Activated CD4-positive, alpha-beta T cell treated with anti-CD3 and anti-CD28 coated beads, Interleukin-10, Interleukin-2, amounts not matched to agents 100 ng/mL and 50 ng/mL, durations not matched to agents 16 hours and 8 hours (primary cell): ENCODE data around the gene L3HYPDH.
A peak's percentile ranks its signal among the peaks of the same experiment; 100 is the strongest.
"Not testable (repeated sequence)": the region's sequence is repeated elsewhere in the genome, so short reads cannot be mapped to it uniquely, and the experiment has no call there.

Experiments used
- DNase-seq: peaks from one replicate; pipeline ENCODE4 v3.0.0-alpha.2; 2020

The L3HYPDH gene

DNA sequence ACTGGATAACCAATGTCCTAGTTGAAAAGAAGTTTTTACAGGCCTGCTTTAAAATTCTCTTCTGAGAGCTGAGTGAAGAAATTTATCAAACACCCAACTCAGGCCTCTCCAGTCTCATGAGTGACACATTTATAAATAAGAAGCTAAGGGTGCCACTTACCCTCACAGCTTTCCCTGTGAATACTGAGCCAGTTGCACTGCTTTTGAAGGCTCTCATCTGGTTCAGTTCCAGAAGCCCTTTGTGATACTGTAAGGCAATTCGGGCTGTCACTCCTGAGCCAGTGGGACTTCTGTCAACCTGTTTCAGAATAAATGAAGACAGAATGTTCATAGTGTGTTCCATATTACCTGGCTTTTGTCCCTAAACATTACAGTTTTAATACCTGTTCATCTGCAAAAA lies 8.5 kb downstream of the L3HYPDH start:
- no peak for DNase-seq

GRCh38 chr14:59474172-59474571 lies 10.0 kb downstream of the L3HYPDH start:
- DNase-seq, result no peak

DNA sequence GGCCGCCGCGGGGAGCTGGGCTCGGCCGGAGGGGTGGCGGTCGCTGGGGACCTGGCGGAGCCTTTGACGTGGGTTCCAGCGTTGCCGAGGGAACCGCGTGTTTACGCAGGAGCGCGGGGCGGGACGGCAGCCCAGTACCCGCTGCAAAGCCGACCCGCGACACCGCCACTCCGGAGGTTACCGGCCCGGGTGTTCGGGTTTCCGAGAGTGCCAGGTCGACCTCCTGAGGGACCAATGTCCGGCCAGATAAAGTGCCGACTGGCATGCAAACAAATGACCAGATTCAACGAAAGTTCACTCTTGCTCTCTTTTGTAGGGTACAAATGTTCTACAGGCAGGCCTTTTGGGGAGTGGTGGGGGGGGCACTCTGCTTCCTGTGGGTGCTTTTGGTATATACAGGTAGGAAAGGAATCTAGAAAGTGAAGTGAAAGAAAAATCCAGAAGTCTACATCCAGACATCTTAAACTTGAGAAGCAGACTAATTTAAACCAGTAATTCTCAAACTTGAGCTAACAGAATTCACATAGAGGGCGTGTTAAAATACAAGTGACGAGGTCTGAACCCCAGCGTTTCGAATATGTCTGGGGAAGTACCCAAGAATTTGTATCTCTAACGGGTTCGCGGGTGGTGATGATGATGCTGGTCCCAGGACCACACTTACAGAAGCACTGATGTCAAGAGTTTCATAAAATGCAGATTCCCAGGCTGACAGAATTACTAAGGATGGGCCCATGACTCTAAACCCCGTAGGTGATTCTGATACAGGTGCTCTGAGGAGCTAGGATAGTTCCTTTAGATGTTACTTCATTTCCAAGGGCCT lies 18.7 kb downstream of the L3HYPDH start, which contains the start of gene GPR135:
TSS of gene GPR135 (minus strand) at position 65 of the 820 bp plus-strand sequence. CDS start 154 bp downstream, outside the sequence.
- peak; percentile 44 for DNase-seq

DNA sequence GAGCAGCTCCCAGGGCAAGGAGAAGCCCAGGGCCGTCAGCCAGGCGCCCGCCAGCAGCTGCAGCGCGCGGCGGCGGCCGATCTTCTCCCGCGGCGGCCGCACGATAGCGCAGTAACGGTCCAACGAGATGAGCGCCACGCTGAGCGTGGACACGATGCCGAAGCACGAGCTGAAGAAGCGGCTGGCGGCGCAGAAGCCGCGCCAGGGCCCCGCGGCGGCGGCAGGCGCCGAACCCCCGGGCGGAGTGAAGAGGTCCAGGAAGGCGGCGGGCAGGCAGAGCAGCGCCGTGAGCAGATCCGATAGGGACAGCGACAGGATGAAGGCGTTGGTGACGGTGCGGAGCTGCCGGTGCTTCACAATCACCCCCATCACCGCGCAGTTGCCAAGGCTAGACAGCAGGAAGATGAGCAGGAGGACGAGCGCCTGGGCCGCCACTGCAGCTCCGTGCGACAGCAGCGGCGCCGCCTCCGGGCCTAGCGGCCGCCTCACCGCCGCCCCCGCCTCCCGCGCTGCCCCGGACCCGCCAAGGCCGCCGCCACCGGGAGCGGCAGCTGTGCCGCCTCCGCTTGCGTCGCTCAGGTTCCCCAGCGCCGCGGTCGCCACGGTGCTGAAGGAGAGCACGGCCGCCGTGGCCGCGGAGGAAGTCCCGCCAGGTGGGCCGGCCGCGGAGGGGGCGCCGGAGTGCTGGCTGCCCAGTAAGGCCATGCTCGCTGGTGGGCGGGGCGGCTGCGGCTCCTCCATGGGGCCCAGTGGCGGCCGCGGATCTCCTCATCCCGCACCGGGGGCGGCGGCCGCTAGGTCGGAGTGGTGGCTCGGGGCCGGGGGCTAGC lies 19.5 kb downstream of the L3HYPDH start:
- DNase-seq, result peak; percentile 52

DNA sequence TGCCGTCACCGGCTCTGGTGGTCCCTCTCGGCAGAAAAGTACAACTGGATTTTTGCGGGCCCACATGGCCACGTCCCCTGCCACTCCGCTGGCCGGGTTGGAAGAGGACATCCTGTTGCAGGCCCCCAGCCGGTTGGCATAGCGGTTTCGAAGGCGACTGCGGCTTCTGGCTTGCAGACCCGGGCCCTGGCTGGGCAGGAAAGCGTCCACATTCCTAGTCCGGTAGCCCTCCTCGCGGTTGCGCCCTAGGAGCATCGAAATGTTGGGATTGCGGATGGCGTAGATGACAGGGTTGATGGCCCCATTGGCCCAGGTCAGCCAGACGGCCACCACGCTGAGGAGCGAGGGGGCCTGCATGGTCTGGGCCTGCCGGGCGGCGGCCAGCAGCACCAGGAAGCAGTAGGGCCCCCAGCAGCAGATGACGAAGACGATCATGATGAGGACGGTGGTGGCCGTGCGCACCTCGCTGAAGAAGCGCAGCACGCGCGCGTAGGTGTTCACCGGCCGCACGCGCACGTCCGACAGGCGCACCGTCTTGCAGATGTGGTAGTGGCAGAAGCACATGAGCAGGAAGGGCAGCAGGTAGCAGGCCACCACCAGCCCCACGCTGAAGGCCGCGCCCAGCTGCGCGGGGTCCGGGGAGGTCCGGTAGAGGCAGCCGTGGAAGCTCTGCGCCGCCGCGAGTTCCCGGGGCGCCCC lies 20.3 kb downstream of the L3HYPDH start:
- DNase-seq, result peak; percentile 48

GRCh38 chr14:59461891-59462290 lies 22.3 kb downstream of the L3HYPDH start:
- DNase-seq, result no peak

GRCh38 chr14:59460378-59460777 lies 23.8 kb downstream of the L3HYPDH start:
- no peak for DNase-seq

GRCh38 chr14:59458486-59458885 lies 25.7 kb downstream of the L3HYPDH start:
- no peak for DNase-seq

DNA sequence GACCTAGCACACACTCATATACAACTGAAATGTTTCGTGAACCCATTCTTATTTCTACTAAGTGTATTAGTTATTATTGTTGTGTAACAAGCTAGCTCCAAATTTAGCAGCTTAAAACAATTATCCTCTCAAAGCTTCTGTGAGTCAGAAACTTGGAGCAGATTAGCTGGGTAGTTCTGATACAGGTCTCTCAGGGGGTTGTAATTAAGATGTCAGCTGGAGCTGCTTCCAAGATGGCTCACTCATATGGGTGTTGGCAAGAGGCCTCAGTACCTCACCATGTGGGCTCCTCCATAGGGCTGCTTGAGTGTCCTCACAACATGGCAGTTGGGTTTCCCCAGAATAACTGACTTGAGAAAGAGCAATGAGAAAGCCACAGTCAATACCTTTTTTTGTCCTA lies 28.8 kb downstream of the L3HYPDH start:
- no peak for DNase-seq

GRCh38 chr14:59454139-59454538 lies 30.1 kb downstream of the L3HYPDH start:
- no peak for DNase-seq

GRCh38 chr14:59451849-59452248 lies 32.4 kb downstream of the L3HYPDH start:
- DNase-seq, result no peak

GRCh38 chr14:59450716-59451115 lies 33.5 kb downstream of the L3HYPDH start:
- DNase-seq, result no peak

DNA sequence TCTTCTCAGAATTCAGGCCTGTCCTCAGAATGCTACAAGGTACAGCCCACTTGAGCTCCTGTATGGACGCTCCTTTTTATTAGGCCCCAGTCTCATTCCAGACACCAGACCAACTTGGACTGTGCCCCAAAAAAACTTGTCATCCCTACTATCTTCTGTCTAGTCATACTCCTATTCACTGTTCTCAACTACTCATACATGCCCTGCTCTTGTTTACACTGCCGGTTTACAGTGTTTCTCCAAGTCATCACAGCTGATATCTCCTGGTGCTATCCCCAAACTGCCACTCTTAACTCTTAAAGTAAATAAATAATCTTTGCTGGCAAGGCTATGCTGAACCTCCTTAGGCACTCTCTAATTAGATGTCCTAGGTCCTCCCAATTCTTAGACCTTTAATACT lies 35.5 kb downstream of the L3HYPDH start:
- DNase-seq, result not testable (repeated sequence)

- DNase-seq, result no peak
Measured at GRCh38 chr14:59439256-59439965, 44.8 kb downstream of the L3HYPDH start.

GRCh38 chr14:59438195-59438647 lies 46.0 kb downstream of the L3HYPDH start:
- no peak for DNase-seq

DNA sequence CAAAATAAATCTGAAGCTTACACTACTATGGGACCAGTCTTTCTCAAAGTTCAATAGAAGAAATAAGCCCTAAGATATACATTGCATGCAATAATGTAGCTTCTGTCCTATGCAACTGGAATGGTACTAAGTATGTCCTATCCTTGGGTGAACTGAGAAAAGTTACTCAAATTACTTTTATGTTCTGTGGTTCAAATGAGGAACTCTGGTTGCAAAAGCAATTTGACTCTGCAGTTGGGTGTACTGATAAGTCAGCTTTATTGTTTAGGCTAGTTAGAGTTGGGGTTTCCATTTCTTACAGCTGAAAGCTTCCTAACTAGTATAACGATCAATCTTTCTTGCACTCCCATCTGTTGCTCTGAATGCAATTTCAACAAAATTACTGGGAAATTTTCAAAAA lies 48.2 kb downstream of the L3HYPDH start:
- no peak for DNase-seq

GRCh38 chr14:59435101-59435500 lies 49.1 kb downstream of the L3HYPDH start:
- no peak for DNase-seq

DNA sequence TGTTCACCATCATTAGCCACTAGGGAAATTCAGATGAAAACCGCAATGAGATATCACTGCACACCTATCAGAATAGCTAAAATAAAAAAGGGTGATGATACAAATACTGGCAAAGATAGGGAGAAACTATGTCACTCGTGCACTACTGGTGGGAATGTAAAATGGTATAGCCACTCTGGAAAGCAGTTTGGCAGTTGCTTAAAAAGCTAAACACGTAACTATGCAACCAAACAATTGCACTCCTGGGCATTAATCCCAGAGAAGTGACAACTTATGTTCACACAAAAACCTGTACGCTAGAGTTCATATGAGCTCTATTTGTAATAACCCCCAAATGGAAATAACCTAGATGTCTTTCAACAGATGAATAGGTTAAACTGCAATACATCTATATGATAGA lies 54.4 kb downstream of the L3HYPDH start:
- no peak for DNase-seq

GRCh38 chr14:59428581-59429012 lies 55.6 kb downstream of the L3HYPDH start:
- no peak for DNase-seq

DNA sequence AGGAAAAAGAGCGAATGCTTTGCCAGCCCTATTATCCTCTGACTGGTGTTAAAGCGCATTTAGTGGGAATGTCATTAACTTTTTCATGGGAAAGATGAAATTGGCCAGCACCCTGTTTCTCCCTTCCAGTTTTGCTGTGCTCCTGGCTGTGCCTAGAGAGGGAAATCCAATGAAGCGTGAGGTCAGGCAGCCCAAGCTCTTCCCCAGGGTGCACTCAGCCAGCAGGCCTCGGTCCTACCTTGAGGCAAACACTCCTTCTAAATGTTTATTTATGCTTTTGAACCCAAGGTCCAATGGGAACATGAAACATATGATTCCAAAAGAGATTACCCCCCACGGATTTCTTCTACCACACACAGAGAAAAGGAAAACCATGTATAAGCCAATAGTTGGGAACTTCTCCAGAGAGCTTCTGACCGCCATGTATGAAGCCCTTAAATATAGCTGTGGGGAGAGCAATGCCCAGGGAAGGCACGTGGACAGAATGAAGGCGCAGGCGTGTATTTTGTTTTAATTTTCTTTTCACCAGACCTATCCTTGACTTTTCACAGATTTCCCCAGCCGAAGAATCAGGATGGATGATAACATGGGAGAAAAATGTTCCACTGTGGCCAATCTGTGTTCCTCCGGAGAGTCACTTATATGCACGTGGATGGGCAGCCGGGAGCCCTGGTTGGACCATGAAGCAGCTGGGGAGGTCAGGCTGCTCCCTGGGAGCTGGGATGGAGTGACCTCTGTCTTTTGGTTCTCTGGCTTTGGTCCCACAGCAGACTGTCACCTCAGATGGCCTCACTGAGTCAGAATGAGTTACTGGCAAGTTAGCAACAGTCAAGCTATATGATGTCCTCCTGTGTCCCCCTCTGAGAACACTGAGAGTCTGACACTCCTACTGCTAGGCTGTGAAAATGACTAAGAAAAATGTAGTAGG lies 56.3 kb downstream of the L3HYPDH start:
- DNase-seq, result no peak

GRCh38 chr14:59425322-59425935 lies 58.8 kb downstream of the L3HYPDH start:
- no peak for DNase-seq
